Neuronal stem cell (in vitro differentiated cells): ENCODE data around the gene ZNF385B.
A peak's percentile ranks its signal among the peaks of the same experiment; 100 is the strongest.
"Not testable (repeated sequence)": the region's sequence is repeated elsewhere in the genome, so short reads cannot be mapped to it uniquely, and the experiment has no call there.

Experiments used
- DNase-seq: peaks from one replicate; pipeline ENCODE4 v3.0.0-alpha.2; 2013; ENCODE audit warnings: low spot score
- H2AFZ ChIP-seq: one replicate; pipeline ENCODE4 v1.6.1; 2013; ENCODE audit warnings: mild to moderate bottlenecking, low read length, inconsistent platforms
- H2AK5ac ChIP-seq: 2 replicates; pipeline ENCODE4 v1.6.1; 2013; ENCODE audit warnings: low read depth, mild to moderate bottlenecking, inconsistent platforms, low read length, moderate library complexity, mixed read lengths
- H2BK120ac ChIP-seq: 2 replicates; pipeline ENCODE4 v1.6.1; 2013; ENCODE audit warnings: low read depth, mild to moderate bottlenecking, inconsistent platforms, low read length, moderate library complexity, mixed read lengths
- H2BK12ac ChIP-seq: one replicate; pipeline ENCODE4 v1.6.1; 2013; ENCODE audit warnings: low read length, inconsistent platforms
- H2BK15ac ChIP-seq: 2 replicates; pipeline ENCODE4 v1.6.1; 2013; ENCODE audit warnings: mild to moderate bottlenecking, low read length, inconsistent platforms, mixed read lengths
- H2BK5ac ChIP-seq: one replicate; pipeline ENCODE4 v1.6.1; 2013; ENCODE audit warnings: inconsistent platforms, mild to moderate bottlenecking, low read length, moderate library complexity
- H3K14ac ChIP-seq: one replicate; pipeline ENCODE4 v1.6.1; 2013; ENCODE audit warnings: low read length, inconsistent platforms
- H3K18ac ChIP-seq: 2 replicates; pipeline ENCODE4 v1.6.1; 2013; ENCODE audit warnings: low read length, inconsistent platforms
- H3K23ac ChIP-seq: 2 replicates; pipeline ENCODE4 v1.6.1; 2013; ENCODE audit warnings: low read depth, mild to moderate bottlenecking, mixed read lengths, low read length, inconsistent platforms; ENCODE audit not compliant: poor library complexity
- H3K27ac ChIP-seq: replicated peaks from 3 replicates; pipeline ENCODE4 v1.5.1; 2013; ENCODE audit warnings: low read length, inconsistent platforms
- H3K27me3 ChIP-seq, 3 experiments: 2 replicates each; pipeline ENCODE4 v1.6.1; 2013; ENCODE audit warnings: low read length in 3 of 3, mild to moderate bottlenecking in 2 of 3, inconsistent platforms in 1 of 3, low read depth in 1 of 3, mixed read lengths in 1 of 3, moderate library complexity in 1 of 3; ENCODE audit not compliant: control insufficient read depth in 3 of 3, insufficient read depth in 3 of 3
- H3K36me3 ChIP-seq, 2 donors: replicated peaks in 1 of 2; 2 replicates each; pipeline ENCODE4 v1.6.1; 2013; ENCODE audit warnings: low read length in 2 of 2; ENCODE audit not compliant: control insufficient read depth in 2 of 2, insufficient read depth in 2 of 2
- H3K4ac ChIP-seq: 2 replicates; pipeline ENCODE4 v1.6.1; 2013; ENCODE audit warnings: inconsistent platforms, mild to moderate bottlenecking, low read length, moderate library complexity
- H3K4me1 ChIP-seq, 2 donors: 1 replicate in 1 of 2; 2 replicates in 1 of 2; pipeline ENCODE4 v1.6.1; 2013; ENCODE audit warnings: low read length in 2 of 2, low read depth in 1 of 2; ENCODE audit not compliant: control insufficient read depth in 2 of 2, insufficient read depth in 1 of 2
- H3K4me2 ChIP-seq: one replicate; pipeline ENCODE4 v1.6.1; 2013; ENCODE audit warnings: mild to moderate bottlenecking, low read length, inconsistent platforms; ENCODE audit not compliant: insufficient read depth, poor library complexity, severe bottlenecking
- H3K4me3 ChIP-seq, 2 donors: 2 replicates each; pipeline ENCODE4 v1.5.1; 2013; ENCODE audit warnings: low read length in 2 of 2, mild to moderate bottlenecking in 2 of 2, inconsistent platforms in 1 of 2, moderate library complexity in 1 of 2
- H3K79me1 ChIP-seq: one replicate; pipeline ENCODE4 v1.6.1; 2013; ENCODE audit warnings: low read depth, mild to moderate bottlenecking, inconsistent platforms, low read length, moderate library complexity
- H3K9ac ChIP-seq: one replicate; pipeline ENCODE4 v1.6.1; 2013; ENCODE audit warnings: mild to moderate bottlenecking, low read depth, low read length, inconsistent platforms; ENCODE audit not compliant: poor library complexity
- H3K9me3 ChIP-seq, 2 donors: replicated peaks in 1 of 2; 2 replicates each; pipeline versions ENCODE3 to v1.6.1; 2013; ENCODE audit warnings: low read length in 2 of 2, mild to moderate bottlenecking in 2 of 2, inconsistent platforms in 1 of 2, low read depth in 1 of 2, mixed read lengths in 1 of 2, moderate library complexity in 1 of 2; ENCODE audit not compliant: control insufficient read depth in 2 of 2, insufficient read depth in 1 of 2
- H4K8ac ChIP-seq: one replicate; pipeline ENCODE4 v1.6.1; 2013; ENCODE audit warnings: low read depth, mild to moderate bottlenecking, inconsistent platforms, low read length, moderate library complexity
- H4K91ac ChIP-seq: one replicate; pipeline ENCODE4 v1.6.1; 2013; ENCODE audit warnings: low read length, low read depth, mild to moderate bottlenecking, inconsistent platforms; ENCODE audit not compliant: poor library complexity
- WGBS, 2 donors: extraction: QIAGEN DNeasy Blood & Tissue Kit; methylation state at CpG; one replicate each; pipeline ENCODE4 v1.1.7; 2013; ENCODE audit warnings: missing lambda C conversion rate in 2 of 2, mixed read lengths in 1 of 2; ENCODE audit not compliant: insufficient read length in 2 of 2, insufficient replicate concordance in 1 of 2; ENCODE audit errors: extremely low coverage in 2 of 2; 5-methylcytosine and 5-hydroxymethylcytosine counted together

Gene ZNF385B

DNA sequence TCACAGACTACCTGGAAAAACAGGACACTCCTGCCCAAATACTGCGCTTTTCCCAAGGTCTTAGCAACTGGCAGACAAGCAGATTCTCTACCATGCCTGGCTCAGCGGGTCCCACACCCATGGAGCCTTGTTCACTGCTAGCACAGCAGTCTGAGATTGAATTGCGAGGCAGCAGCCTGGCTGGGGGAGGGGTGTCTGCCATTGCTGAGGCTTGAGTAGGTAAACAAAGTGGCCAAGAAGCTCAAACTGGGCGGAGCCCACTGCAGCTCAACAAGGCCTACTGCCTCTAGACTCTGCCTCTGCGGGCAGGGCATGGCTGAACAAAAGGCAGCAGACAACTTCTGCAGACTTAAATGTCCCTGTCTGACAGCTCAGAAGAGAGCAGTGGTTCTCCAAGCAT, 231.6 kb downstream of the ZNF385B start:
- H2AK5ac ChIP-seq, H4K91ac ChIP-seq, H2BK120ac ChIP-seq, H3K9ac ChIP-seq, H3K79me1 ChIP-seq, DNase-seq, H3K9me3 ChIP-seq, H3K4me2 ChIP-seq, H3K4me3 ChIP-seq, H3K18ac ChIP-seq, H2BK15ac ChIP-seq, H2BK5ac ChIP-seq, H3K4me1 ChIP-seq, H2BK12ac ChIP-seq, H3K23ac ChIP-seq, H3K36me3 ChIP-seq, H4K8ac ChIP-seq, H3K14ac ChIP-seq, H3K27ac ChIP-seq, H3K4ac ChIP-seq, H3K27me3 ChIP-seq: not testable (repeated sequence)
- peak overlapping the region; percentile 72 for H2AFZ ChIP-seq
- no CpG with 5 or more reads among the region's 5 CpGs for WGBS, 2 donors

DNA sequence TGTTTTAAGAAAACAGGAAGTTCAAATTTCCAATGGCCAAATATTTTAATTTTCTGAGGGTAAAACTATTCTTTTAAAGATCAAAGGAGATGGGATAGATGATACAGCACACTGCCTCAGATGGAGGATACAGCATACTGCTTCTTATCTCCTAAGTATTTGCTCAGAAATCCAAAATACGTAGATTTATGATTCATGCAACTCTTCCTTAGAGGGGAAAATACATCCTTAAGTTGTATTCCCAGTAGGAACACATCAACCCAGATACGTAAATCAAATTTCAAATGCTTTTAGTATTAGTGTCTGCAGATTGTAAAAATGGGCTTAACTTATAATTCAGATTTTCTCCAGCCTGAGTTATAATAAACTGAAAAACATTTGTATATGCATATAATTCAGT, 235.2 kb downstream of the ZNF385B start:
- Histone ChIP-seq H4K91ac (no peak overlapping the region), H3K4me3 (no peak overlapping the region), H3K27ac (no peak overlapping the region), H2BK5ac (no peak overlapping the region), H2AK5ac (no peak overlapping the region), H3K4me1 (peaks cover 0 to 5% of the 10 kb centered on the region in 2 donors), H2BK12ac (no peak overlapping the region), H2AFZ (no peak overlapping the region), H3K23ac (no peak overlapping the region), H3K18ac (no peak overlapping the region), H4K8ac (no peak overlapping the region), H3K14ac (no peak overlapping the region), H3K9me3 (no peaks in the 10 kb centered on the region), H3K9ac (no peak overlapping the region), H2BK15ac (no peak overlapping the region), H3K27me3 (peaks cover 0 to 2% (median 0%) of the 10 kb centered on the region in 3 experiments), H3K4ac (no peak overlapping the region), H3K4me2 (no peak overlapping the region), H2BK120ac (no peak overlapping the region), H3K79me1 (no peaks in the 10 kb centered on the region), H3K36me3 (peaks cover 0 to 2% of the 10 kb centered on the region in 2 donors)
- DNase-seq = no peak
- no CpG with 5 or more reads among the region's 2 CpGs for WGBS, 2 donors

DNA sequence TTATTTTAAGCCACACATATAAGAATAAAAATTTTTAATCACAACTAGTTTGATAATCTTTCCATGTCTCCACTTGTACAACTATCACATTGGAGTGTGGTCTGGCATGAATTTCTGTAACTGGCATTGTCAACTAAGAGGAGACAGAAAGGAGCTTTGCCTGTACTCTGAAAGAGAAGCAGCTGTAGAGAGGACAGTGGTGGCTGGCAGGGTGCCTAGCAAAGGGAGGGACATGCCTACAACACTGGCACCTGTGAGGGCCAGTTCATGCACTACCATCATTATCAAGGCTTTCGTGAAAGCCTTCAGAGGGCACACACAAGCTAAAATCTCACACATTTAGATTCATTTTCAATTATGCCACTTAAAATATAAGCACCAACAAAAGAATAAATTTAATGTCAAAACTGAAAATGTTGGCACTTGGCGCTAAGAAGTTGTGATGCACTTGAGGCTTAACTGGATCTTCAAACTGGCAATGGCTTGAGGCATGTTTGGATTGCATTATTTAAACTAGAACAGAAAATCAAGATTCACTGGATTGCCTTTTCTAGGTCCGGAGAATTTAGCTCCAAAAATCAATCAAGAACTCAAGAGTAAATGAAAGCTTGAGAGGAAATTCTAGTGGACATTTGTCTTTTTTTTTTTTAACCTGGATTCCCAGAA, 238.6 kb downstream of the ZNF385B start:
- no peaks in the 10 kb centered on the region for H3K9me3 ChIP-seq
- no peak overlapping the region for H3K4ac ChIP-seq
- H3K23ac ChIP-seq = no peak overlapping the region
- H3K9ac ChIP-seq = no peak overlapping the region
- no peak overlapping the region for H2AK5ac ChIP-seq
- H2BK5ac ChIP-seq = no peak overlapping the region
- no peak overlapping the region for H3K4me3 ChIP-seq
- no peak for DNase-seq
- no peak overlapping the region for H3K14ac ChIP-seq
- H3K27me3 ChIP-seq = peaks cover 0 to 2% (median 0%) of the 10 kb centered on the region in 3 experiments
- no peak overlapping the region for H2BK12ac ChIP-seq
- peaks cover 0 to 2% of the 10 kb centered on the region in 2 donors for H3K36me3 ChIP-seq
- H2AFZ ChIP-seq = no peak overlapping the region
- H2BK120ac ChIP-seq = no peak overlapping the region
- no peaks in the 10 kb centered on the region for H3K79me1 ChIP-seq
- no peak overlapping the region for H2BK15ac ChIP-seq
- WGBS, 2 donors = no CpG with 5 or more reads among the region's 3 CpGs
- no peaks in the 10 kb centered on the region for H3K4me1 ChIP-seq
- H3K18ac ChIP-seq = no peak overlapping the region
- H4K8ac ChIP-seq = no peak overlapping the region
- no peak overlapping the region for H3K27ac ChIP-seq
- no peak overlapping the region for H3K4me2 ChIP-seq
- H4K91ac ChIP-seq = no peak overlapping the region

DNA sequence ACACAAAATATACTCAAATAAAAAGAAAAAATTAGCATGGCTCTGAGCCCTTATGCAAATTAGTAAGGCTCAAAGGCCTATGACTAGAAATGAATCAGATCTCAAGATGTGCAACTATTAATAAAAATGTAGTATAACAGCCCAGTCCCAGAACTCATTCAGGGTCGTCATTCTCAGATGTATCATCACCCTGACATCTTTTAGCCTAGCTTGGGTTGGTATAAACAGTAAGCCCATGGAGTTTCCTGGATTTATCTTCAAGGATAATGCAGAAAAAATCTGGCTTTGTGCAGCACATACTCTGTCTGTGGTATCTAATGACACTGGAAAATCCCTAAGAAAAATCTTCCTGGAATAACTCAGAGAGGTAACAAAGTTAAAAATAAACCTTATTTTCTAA, 239.3 kb downstream of the ZNF385B start:
- Histone ChIP-seq H4K91ac (no peak overlapping the region), H3K79me1 (no peaks in the 10 kb centered on the region), H2AK5ac (no peak overlapping the region), H3K36me3 (peaks cover 0 to 2% of the 10 kb centered on the region in 2 donors), H3K9me3 (no peaks in the 10 kb centered on the region), H4K8ac (no peak overlapping the region), H2AFZ (no peak overlapping the region), H3K14ac (no peak overlapping the region), H3K4me3 (no peak overlapping the region), H3K27ac (no peak overlapping the region), H3K4me2 (no peak overlapping the region), H3K23ac (no peak overlapping the region), H2BK5ac (no peak overlapping the region), H2BK120ac (no peak overlapping the region), H2BK12ac (no peak overlapping the region), H3K18ac (no peak overlapping the region), H3K4ac (no peak overlapping the region), H3K27me3 (peaks cover 0 to 2% (median 0%) of the 10 kb centered on the region in 3 experiments), H3K9ac (no peak overlapping the region), H3K4me1 (no peaks in the 10 kb centered on the region), H2BK15ac (no peak overlapping the region)
- DNase-seq = no peak
- no CpG with 5 or more reads among the region's 1 CpG for WGBS, 2 donors
